ENCODE results near the gene ENDOU.

ENDOU gene

DNA sequence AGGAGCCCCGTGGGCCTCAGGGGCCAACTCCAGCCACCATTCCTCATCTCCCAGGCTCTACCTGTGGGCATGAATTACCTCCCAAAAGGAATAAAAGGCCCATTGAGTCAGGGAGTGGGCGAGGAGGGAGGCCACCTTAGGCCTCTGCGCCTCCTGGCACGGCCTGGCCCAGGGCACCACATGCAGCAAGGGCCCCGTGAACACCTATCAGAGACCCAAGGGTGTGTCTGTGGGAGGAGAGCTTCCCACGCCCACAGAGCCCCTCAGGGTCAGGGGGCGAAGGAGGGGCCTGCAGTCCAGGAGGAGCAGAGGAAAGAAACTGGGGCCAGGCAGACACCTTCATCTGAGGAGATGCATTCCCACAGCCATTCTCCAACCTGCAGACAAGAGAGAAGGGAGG is 21.2 kb upstream of the ENDOU start:
- TF ChIP-seq, protein P1, sequence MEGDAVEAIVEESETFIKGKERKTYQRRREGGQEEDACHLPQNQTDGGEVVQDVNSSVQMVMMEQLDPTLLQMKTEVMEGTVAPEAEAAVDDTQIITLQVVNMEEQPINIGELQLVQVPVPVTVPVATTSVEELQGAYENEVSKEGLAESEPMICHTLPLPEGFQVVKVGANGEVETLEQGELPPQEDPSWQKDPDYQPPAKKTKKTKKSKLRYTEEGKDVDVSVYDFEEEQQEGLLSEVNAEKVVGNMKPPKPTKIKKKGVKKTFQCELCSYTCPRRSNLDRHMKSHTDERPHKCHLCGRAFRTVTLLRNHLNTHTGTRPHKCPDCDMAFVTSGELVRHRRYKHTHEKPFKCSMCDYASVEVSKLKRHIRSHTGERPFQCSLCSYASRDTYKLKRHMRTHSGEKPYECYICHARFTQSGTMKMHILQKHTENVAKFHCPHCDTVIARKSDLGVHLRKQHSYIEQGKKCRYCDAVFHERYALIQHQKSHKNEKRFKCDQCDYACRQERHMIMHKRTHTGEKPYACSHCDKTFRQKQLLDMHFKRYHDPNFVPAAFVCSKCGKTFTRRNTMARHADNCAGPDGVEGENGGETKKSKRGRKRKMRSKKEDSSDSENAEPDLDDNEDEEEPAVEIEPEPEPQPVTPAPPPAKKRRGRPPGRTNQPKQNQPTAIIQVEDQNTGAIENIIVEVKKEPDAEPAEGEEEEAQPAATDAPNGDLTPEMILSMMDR (conservative IDR thresholded peaks at IDR 0.05; ENCODE audit: low read length) = no peak
- no peak for DNase-seq (ENCODE audit: low read depth)
- H3K4me3 ChIP-seq (ENCODE audit: low read length) = no peak overlapping the region

DNA sequence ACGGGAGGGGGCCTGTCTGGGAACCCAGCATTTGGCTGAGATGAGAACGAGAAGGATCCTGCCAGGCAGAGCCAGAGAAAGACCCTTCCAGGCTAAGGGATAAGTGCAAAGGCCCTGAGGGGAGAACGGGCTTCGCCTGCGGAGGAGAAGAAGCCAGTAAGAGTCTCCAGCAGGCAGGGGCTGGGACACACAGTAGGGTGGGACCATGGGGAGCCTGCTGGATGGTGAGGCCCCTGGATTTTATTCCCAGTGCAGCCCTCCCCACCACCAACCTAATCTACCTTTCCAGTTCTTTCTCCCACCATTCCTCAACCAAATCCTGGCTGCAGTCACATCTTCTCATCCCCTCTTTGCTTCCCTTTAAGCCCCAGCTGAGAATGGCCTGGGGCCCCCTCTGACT is 20.8 kb upstream of the ENDOU start:
- no peak overlapping the region for H3K4me3 ChIP-seq (ENCODE audit: low read length)
- DNase-seq (ENCODE audit: low read depth) = no peak
- TF ChIP-seq, protein P1 (conservative IDR thresholded peaks at IDR 0.05; ENCODE audit: low read length) = no peak

DNA sequence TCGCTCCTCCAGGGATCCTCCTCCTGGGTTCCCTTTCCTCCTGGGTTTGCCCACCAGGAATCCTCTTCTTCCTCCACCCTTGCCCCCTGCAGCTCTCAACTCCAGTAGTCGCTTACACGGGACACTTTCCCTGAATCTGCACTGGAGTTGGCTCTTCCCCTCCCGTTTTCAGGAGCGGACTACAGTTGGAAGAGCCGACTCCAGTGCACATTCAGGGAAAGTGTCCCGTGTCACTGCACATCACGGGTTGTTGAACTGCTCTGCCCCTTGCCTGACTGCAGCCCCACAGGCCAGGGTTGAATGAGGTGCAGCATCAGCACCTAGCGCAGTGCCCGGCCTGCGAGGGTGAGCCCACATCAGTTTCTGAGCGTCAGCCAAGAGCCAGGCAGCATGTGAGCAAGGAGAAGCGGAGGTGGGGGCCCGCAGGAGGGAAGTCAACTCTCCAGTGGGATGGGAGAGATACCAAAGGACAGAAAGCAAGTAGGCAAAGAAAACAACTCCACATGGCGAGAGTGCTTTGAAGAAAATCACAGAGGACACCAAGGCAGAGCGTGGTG is 20.3 kb upstream of the ENDOU start:
- TF ChIP-seq, protein P1 (conservative IDR thresholded peaks at IDR 0.05; ENCODE audit: low read length) = no peak
- DNase-seq (ENCODE audit: low read depth) = no peak
- no peak overlapping the region for H3K4me3 ChIP-seq (ENCODE audit: low read length)

DNA sequence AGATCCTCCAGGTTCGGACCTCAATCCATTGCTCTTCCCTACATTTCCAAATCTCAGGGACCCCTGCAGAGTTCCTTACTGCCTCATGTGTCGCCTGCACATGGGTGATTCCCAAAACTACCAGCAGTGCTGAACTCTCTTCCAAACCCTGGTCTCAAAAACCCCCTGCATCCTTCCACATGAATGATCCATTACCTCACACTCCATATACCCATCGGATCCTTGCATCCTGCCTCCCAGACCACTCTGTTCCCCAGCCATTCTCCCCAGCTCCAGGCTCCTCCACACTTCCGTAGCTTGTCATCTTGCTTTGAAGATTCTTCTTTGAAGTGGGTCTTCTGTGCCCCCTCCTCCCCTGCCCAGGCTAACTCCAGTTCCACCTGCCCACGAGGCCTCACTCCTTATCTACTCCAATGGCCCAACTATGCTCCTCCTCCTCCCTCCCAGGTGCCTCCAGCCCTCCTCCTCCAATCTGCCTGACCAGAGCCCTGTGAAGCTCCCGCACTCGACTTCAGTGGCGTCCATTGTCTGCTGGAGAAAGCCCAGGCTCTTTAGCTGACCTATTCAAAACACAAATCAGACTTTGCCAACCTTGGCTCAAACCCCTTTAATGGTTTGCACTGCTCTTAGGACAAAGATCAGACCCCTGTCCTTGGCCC is 19.6 kb upstream of the ENDOU start:
- TF ChIP-seq, protein P1 (conservative IDR thresholded peaks at IDR 0.05; ENCODE audit: low read length) = no peak
- no peak for DNase-seq (ENCODE audit: low read depth)
- no peak overlapping the region for H3K4me3 ChIP-seq (ENCODE audit: low read length)

DNA sequence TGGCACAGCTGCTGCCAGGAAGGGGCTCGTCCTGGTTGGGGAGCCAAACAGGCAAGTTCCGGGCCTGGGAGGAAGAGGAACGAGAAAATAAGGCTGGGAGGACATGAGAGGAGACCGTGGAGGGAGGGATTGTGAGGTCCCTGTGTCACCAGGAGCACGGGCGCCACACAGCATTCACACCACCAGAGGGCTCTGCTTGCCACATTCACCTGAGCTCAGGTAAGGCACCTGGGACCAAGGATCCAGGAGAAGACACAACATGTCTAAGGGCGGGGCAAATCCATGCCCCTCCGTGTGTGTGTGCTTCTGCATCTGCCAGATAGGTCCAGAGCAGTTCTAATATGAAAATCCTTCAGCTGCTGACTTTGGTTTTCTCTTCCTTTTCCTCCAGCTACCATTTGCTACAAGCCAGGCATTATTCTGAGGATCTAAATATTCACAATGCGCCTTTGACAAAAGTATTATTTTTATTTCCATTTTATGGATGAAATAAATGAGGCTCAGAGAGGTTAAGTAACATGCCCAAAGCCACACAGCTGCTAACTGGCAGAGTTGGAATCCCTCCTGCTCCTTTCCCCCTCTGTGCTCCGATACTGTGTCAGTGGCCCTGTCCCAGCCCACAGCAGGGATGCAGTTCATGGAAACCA is 18.8 kb upstream of the ENDOU start:
- TF ChIP-seq, protein P1 (conservative IDR thresholded peaks at IDR 0.05; ENCODE audit: low read length) = peak; percentile 15; the same call in 1 of the 2 replicates
- no peak for DNase-seq (ENCODE audit: low read depth)
- no peak overlapping the region for H3K4me3 ChIP-seq (ENCODE audit: low read length)

DNA sequence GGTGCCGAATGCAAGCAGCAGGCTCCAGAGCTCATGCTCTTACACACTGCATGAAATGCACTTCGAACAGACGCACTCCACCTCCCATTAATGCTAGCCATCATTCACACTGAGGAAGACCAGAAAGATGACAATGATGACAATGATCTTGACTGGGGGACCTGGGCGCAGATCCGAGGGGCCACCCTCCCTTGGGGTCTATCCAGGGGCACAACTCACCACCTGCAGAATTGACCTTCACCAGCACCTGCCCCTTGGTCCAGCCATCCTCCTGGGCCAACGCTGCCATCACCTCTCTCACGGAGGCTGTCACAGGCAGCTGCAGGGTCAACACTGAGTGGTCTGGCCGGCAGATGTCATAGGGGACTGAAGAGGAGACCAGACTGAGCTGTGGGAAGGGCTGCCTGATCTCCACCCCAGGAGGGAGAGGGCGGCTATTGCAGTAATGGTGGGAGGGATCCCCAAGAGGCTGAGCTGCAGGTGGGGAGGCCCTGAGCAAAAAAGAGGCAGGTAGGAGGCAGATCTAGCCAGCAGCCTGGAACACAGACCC is 18.1 kb upstream of the ENDOU start:
- DNase-seq (ENCODE audit: low read depth) = no peak
- TF ChIP-seq, protein P1 (conservative IDR thresholded peaks at IDR 0.05; ENCODE audit: low read length) = no peak
- H3K4me3 ChIP-seq (ENCODE audit: low read length) = no peak overlapping the region
